ENCODE measurements around the gene ST6GALNAC5.

GRCh38 chr1:76919085-76919484 lies 51.8 kb downstream of the ST6GALNAC5 start:
- no peak for TF ChIP-seq EZH2 (IDR thresholded peaks at IDR 0.05; ENCODE audit: insufficient read depth, poor library complexity, severe bottlenecking)
- no peak for TF ChIP-seq EZH2phosphoT487 (IDR thresholded peaks at IDR 0.05; ENCODE audit: insufficient read depth, low read depth)
